Natural killer cell (primary cell): ENCODE results near the gene EAF1. TPM values are rescaled to one million over a fixed set of nuclear protein-coding genes. Genes with fewer than 3 reads are reported as not detected.

Experiments
- total RNA-seq, 4 donors: library from RNA; stranded (reverse); fragments of 120-200 nt in 1 of 4; gene quantifications; one replicate each; pipeline versions ENCODE4 v1.2.3 to v1.2.4, GENCODE V29; 2013 to 2022

EAF1 gene
- total RNA-seq, 3 donors from 2014 or later (not counting 1 experiment from before 2014, with no cell fraction given) = 39.7 to 45.8 (median 41.5) TPM

Other genes with a start within 250 kb of the EAF1 start
- gene CAPN7, start 221.4 kb upstream of the EAF1 start, total RNA-seq = 10 to 100 TPM; 35.3 to 59.9 (median 52.8) TPM
- 100 to 1,000 TPM in 1 of 3 donors, 10 to 100 TPM in 2; 89.4 to 129 (median 91.0) TPM for gene SH3BP5, start 95.0 kb upstream of the EAF1 start, total RNA-seq
- 10 to 100 TPM in 2 of 3 donors, 1 to 10 TPM in 1; 9.8 to 13.3 (median 11.8) TPM for gene METTL6, start 54 bp upstream of the EAF1 start, total RNA-seq
- gene COLQ, start 94.1 kb downstream of the EAF1 start, total RNA-seq = 10 to 100 TPM; 37.7 to 60.7 (median 55.8) TPM
- 10 to 100 TPM; 36.7 to 39.8 (median 37.3) TPM for gene HACL1, start 174.0 kb downstream of the EAF1 start, total RNA-seq
- 10 to 100 TPM; 19.9 to 27.5 (median 23.6) TPM for gene BTD, start 174.1 kb downstream of the EAF1 start, total RNA-seq